ENCODE measurements around the gene ADAM12. TPM values are rescaled to one million over a fixed set of nuclear protein-coding genes. Genes with fewer than 3 reads are reported as not detected.

ADAM12 gene
- total and polyA plus RNA-seq, 2 of the 13 experiments (the other 11 are each of a cell fraction or from before 2014, with no cell fraction given) = not detected

- Histone ChIP-seq H3K27ac (ENCODE audit: extremely low read length, insufficient read depth, low read length) (no peak overlapping the region), H4K20me1 (ENCODE audit: insufficient read depth, low read length) (no peaks in the 10 kb centered on the region), H3K36me3 (replicated peaks in 1 of 2; ENCODE audit: control insufficient read depth in 1 of 2, insufficient read depth in 2 of 2, low read length in 2 of 2) (no peaks in the 10 kb centered on the region), H2AFZ (ENCODE audit: low read length) (no peak overlapping the region), H3K4me1 (ENCODE audit: insufficient read depth, low read length) (no peaks in the 10 kb centered on the region), H3K4me3 (replicated peaks in 1 of 3; ENCODE audit: insufficient read depth in 1 of 3, low read depth in 2 of 3, low read length in 3 of 3) (no peak overlapping the region), H3K79me2 (ENCODE audit: insufficient read depth, low read length) (no peaks in the 10 kb centered on the region), H3K27me3 (ENCODE audit: control insufficient read depth in 1 of 2, insufficient read depth in 2 of 2, low read length in 2 of 2) (peaks cover 0 to 2% of the 10 kb centered on the region in 2 experiments; a peak in 2 of 5 replicates), H3K4me2 (ENCODE audit: low read depth, low read length) (no peak overlapping the region), H3K9ac (ENCODE audit: insufficient read depth, low read depth, low read length) (no peak overlapping the region), H3K9me3 (ENCODE audit: low read length) (no peaks in the 10 kb centered on the region)
- no TSS peak for BruUV-seq (replicated peaks)
- CTCF ChIA-PET (ENCODE audit: low intra/inter-chr PET ratio, low total read pairs) = no interaction called here
- intact Hi-C loops (cut with micrococcal nuclease; ENCODE audit: unreplicated experiment) (no loop called here), in situ Hi-C loops (cut with HindIII; ENCODE audit: extremely low pct_ligation_motif_present, low pct_unique_long_range_greater_than_20kb) (no loop called here)
- ATAC-seq (no peak), FAIRE-seq (no peak), DNase-seq (ENCODE audit: low spot score) (no peak)
- POLR2A ChIA-PET = no interaction called here
- 0% methylated on average over 3 of the region's 3 CpGs for WGBS (ENCODE audit: low lambda C conversion rate)
- no peak for TF ChIP-seq ZNF574 (CRISPR knock-in tag; IDR thresholded peaks at IDR 0.05)
- no peak for TF ChIP-seq RXRA (CRISPR knock-in tag; IDR thresholded peaks at IDR 0.05)
- TF ChIP-seq MBD4 (IDR thresholded peaks at IDR 0.05; ENCODE audit: borderline replicate concordance, low read length) = no peak
- no peak for TF ChIP-seq MIER3 (CRISPR knock-in tag; IDR thresholded peaks at IDR 0.05; ENCODE audit: borderline replicate concordance)
- no peak for TF ChIP-seq GTF3A (CRISPR knock-in tag; conservative IDR thresholded peaks at IDR 0.05)
- TF ChIP-seq ERF (CRISPR knock-in tag; IDR thresholded peaks at IDR 0.05) = no peak
- no peak for TF ChIP-seq KLF6 (CRISPR knock-in tag; IDR thresholded peaks at IDR 0.05)
- TF ChIP-seq ZNF407 (CRISPR knock-in tag; IDR thresholded peaks at IDR 0.05; ENCODE audit: not compliant biosample characterization) = no peak
- TF ChIP-seq, protein P1, sequence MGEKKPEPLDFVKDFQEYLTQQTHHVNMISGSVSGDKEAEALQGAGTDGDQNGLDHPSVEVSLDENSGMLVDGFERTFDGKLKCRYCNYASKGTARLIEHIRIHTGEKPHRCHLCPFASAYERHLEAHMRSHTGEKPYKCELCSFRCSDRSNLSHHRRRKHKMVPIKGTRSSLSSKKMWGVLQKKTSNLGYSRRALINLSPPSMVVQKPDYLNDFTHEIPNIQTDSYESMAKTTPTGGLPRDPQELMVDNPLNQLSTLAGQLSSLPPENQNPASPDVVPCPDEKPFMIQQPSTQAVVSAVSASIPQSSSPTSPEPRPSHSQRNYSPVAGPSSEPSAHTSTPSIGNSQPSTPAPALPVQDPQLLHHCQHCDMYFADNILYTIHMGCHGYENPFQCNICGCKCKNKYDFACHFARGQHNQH (CRISPR knock-in tag; IDR thresholded peaks at IDR 0.05) = no peak
- no peak for TF ChIP-seq NCOA5 (CRISPR knock-in tag; IDR thresholded peaks at IDR 0.05)
- no peak for TF ChIP-seq ARID2 (CRISPR knock-in tag; IDR thresholded peaks at IDR 0.05; ENCODE audit: borderline replicate concordance)
- TF ChIP-seq CBX2 (IDR thresholded peaks at IDR 0.05; ENCODE audit: low read depth, low read length) = no peak
- TF ChIP-seq CBX2 (CRISPR knock-in tag; IDR thresholded peaks at IDR 0.05; ENCODE audit: low read depth) = no peak
These were observed 372.9 kb downstream of the ADAM12 start for GRCh38 chr10:126015413-126015812.
